Body of pancreas (tissue), 4 donors: ENCODE results near the gene SLC26A6.

Source experiments
- CTCF ChIP-seq, 7 experiments: fragments of 450-650 bp in 4 of 7; fragments of 200-600 bp in 3 of 7; sonication (generic) in 3 of 7; IDR thresholded peaks; one replicate each; pipeline ENCODE4 v1.5.1; 2016 to 2019; ENCODE audit warnings: antibody characterized with exemption in 7 of 7
- POLR2A ChIP-seq, 3 donors: fragments of 450-650 bp; IDR thresholded peaks; one replicate each; pipeline ENCODE4 v1.6.1; 2016; ENCODE audit warnings: antibody characterized with exemption in 3 of 3, mild to moderate bottlenecking in 2 of 3

- no peak for TF ChIP-seq CTCF (IDR thresholded peaks at IDR 0.05)
- TF ChIP-seq POLR2A (IDR thresholded peaks at IDR 0.05), result no peak
Measured at GRCh38 chr3:48612309-48612708, 23.0 kb downstream of the SLC26A6 start.
